OCI-LY1 (cell line): ENCODE data around the gene FAM200A.

Experiments
- CTCF ChIP-seq: fragments of 200-600 bp; sonication (generic), shearing (Covaris generic); IDR thresholded peaks from 2 replicates; pipeline ENCODE4 v1.5.1; 2017; ENCODE audit warnings: mild to moderate bottlenecking, antibody characterized with exemption, low read length, moderate library complexity, mixed read lengths
- EZH2 ChIP-seq: fragments of 200-600 bp; sonication (generic), shearing (Covaris generic); IDR thresholded peaks from 2 replicates; pipeline ENCODE4 v1.8.0; 2017; ENCODE audit warnings: borderline replicate concordance, mixed run types, mild to moderate bottlenecking, antibody characterized with exemption, low read length, moderate library complexity, mixed read lengths

DNA sequence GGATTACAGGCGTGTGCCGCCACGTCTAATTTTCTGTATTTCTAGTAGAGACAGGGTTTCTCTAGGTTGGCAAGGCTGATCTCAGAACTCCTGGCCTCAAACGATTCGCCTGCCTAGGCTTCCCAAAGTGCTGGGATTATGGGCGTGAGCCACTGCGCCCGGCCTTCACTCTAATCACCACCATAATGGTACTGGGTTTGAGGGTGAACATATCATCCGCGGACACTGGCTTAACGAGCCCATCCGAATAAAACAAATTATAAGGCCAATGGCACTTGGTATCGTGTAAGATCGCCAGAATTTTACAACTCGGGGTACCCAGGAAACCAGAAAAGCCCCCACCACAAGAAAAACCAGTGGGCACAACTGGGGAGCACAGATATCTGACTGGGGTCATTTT is 580 bp downstream of the FAM200A start:
- TF ChIP-seq CTCF (no peak), EZH2 (no peak)
